NCI-H82 treated with DMSO at 0.1 percent for 48 hours (cell line): ENCODE results near the gene THAP11.
"Not testable (repeated sequence)": the region's sequence is repeated elsewhere in the genome, so short reads cannot be mapped to it uniquely, and the experiment has no call there.

Experiments used
- DNase-seq: peaks from one replicate; lab custom pipeline; 2025; ENCODE audit not compliant: unreplicated experiment; lab: John Stamatoyannopoulos, UW

The THAP11 gene

GRCh38 chr16:67861877-67862276 lies 19.8 kb downstream of the THAP11 start:
- no peak for DNase-seq

- no peak for DNase-seq
These were observed 20.8 kb downstream of the THAP11 start for GRCh38 chr16:67862623-67863583.

- not testable (repeated sequence) for DNase-seq
These were observed 21.9 kb downstream of the THAP11 start for GRCh38 chr16:67864044-67864443.

GRCh38 chr16:67864594-67864993 lies 22.5 kb downstream of the THAP11 start:
- DNase-seq, result no peak

- no peak for DNase-seq
These were observed 23.2 kb downstream of the THAP11 start for GRCh38 chr16:67865318-67865717.

- no peak for DNase-seq
These were observed 26.2 kb downstream of the THAP11 start for GRCh38 chr16:67868290-67868689.

GRCh38 chr16:67869653-67870052 lies 27.5 kb downstream of the THAP11 start:
- DNase-seq, result no peak

GRCh38 chr16:67871256-67871655 lies 29.1 kb downstream of the THAP11 start:
- no peak for DNase-seq

GRCh38 chr16:67872131-67872630 lies 30.1 kb downstream of the THAP11 start:
- DNase-seq, result no peak

GRCh38 chr16:67872631-67873434 lies 30.7 kb downstream of the THAP11 start, which contains the start of gene EDC4:
EDC4 (plus strand) TSS chr16:67873052; CDS start chr16:67873262, 210 bp downstream.
- DNase-seq, result peak; percentile 30

GRCh38 chr16:67873435-67874370 lies 31.6 kb downstream of the THAP11 start:
- no peak for DNase-seq

GRCh38 chr16:67874372-67874771 lies 32.3 kb downstream of the THAP11 start:
- DNase-seq, result no peak

GRCh38 chr16:67877064-67877463 lies 34.9 kb downstream of the THAP11 start:
- DNase-seq, result no peak

GRCh38 chr16:67878232-67878631 lies 36.1 kb downstream of the THAP11 start:
- DNase-seq, result no peak

- DNase-seq, result no peak
These were observed 36.7 kb downstream of the THAP11 start for GRCh38 chr16:67878846-67879245.

- no peak for DNase-seq
These were observed 37.3 kb downstream of the THAP11 start for GRCh38 chr16:67879462-67879861.

GRCh38 chr16:67879936-67880335 lies 37.8 kb downstream of the THAP11 start:
- DNase-seq, result no peak

GRCh38 chr16:67880584-67880983 lies 38.5 kb downstream of the THAP11 start:
- DNase-seq, result no peak

GRCh38 chr16:67881621-67882161 lies 39.6 kb downstream of the THAP11 start:
- no peak for DNase-seq
